ENCODE measurements around the gene GDE1. TPM values are rescaled to one million over a fixed set of nuclear protein-coding genes. Genes with fewer than 3 reads are reported as not detected.

Gene GDE1
- total RNA-seq (2022) (48.2 and 48.7 TPM in 2 replicates), Bru-seq, nascent RNA (percentile 75 among the genes with signal in this experiment), BruChase-seq, experiment 1, labeled RNA remaining after a 2-hour chase (percentile 77 among the genes with signal in this experiment), BruChase-seq, experiment 2, labeled RNA remaining after a 6-hour chase (percentile 92 among the genes with signal in this experiment)
- long read RNA-seq, transcript GDE1-201 (6 exons, 2,958 nt), result major isoform, 64 of 75 reads
- long read RNA-seq, transcript GDE1-203 (6 exons, 2,238 nt), result minor isoform, 7 of 75 reads
- long read RNA-seq, partial matches to known transcripts, result 0 of 75 reads
- long read RNA-seq, other reads (novel, unspliced or antisense), result 4 of 75 reads

GRCh38 chr16:19521471-19522396 is at the start of gene GDE1:
Gene GDE1 (minus strand): TSS chr16:19522098. CDS start chr16:19521964, 134 bp downstream.
- BruUV-seq (replicated peaks), result no TSS peak
- Mint-ChIP-seq H3K4me1 (ENCODE audit: low read depth, unreplicated experiment) (peaks cover 11% of the 10 kb centered on the region), H3K27me3 (ENCODE audit: insufficient read depth, unreplicated experiment) (no peaks in the 10 kb centered on the region), H3K27ac (ENCODE audit: unreplicated experiment) (peak within 1 kb of the TSS; percentile 93), H3K4me3 (ENCODE audit: unreplicated experiment) (peak within 1 kb of the TSS; percentile 79), H3K9me3 (ENCODE audit: unreplicated experiment) (no peaks in the 10 kb centered on the region), H3K36me3 (ENCODE audit: insufficient read depth, unreplicated experiment) (peaks cover 12% of the 10 kb centered on the region)
- TF ChIP-seq, protein P1, sequence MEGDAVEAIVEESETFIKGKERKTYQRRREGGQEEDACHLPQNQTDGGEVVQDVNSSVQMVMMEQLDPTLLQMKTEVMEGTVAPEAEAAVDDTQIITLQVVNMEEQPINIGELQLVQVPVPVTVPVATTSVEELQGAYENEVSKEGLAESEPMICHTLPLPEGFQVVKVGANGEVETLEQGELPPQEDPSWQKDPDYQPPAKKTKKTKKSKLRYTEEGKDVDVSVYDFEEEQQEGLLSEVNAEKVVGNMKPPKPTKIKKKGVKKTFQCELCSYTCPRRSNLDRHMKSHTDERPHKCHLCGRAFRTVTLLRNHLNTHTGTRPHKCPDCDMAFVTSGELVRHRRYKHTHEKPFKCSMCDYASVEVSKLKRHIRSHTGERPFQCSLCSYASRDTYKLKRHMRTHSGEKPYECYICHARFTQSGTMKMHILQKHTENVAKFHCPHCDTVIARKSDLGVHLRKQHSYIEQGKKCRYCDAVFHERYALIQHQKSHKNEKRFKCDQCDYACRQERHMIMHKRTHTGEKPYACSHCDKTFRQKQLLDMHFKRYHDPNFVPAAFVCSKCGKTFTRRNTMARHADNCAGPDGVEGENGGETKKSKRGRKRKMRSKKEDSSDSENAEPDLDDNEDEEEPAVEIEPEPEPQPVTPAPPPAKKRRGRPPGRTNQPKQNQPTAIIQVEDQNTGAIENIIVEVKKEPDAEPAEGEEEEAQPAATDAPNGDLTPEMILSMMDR (IDR thresholded peaks at IDR 0.05; ENCODE audit: insufficient read depth in 1 of 2, low read depth in 1 of 2, low read length in 1 of 2, severe bottlenecking in 1 of 2, unreplicated experiment in 1 of 2), result peak in 1 of 2 experiments; percentile 57
- POLR2A ChIA-PET, result no interaction called here
- Histone ChIP-seq H3K4me3 (ENCODE audit: low read depth, low read length) (peak within 1 kb of the TSS; percentile 82), H3K27me3 (replicated peaks; ENCODE audit: control insufficient read depth, insufficient read depth, low read length) (no peaks in the 10 kb centered on the region), H3K36me3 (ENCODE audit: control insufficient read depth, insufficient read depth, low read length) (no peaks in the 10 kb centered on the region), H3K4me1 (peaks cover 11% of the 10 kb centered on the region; the same call in 1 of the 2 replicates), H3K9me3 (no peaks in the 10 kb centered on the region)
- CTCF ChIA-PET, result interaction anchor here (0.8 kb wide), 1 partner anchor 17 kb away, joined by 3 read pairs; no protein-coding TSS in a partner anchor
- peak; percentile 93 to 95 for DNase-seq
- intact Hi-C loops (cut with micrococcal nuclease; ENCODE audit: unreplicated experiment), result loop anchor here (2.0 kb wide), 1 partner anchor 731 kb away; the partner anchor contains the start of gene RPS15A

DNA sequence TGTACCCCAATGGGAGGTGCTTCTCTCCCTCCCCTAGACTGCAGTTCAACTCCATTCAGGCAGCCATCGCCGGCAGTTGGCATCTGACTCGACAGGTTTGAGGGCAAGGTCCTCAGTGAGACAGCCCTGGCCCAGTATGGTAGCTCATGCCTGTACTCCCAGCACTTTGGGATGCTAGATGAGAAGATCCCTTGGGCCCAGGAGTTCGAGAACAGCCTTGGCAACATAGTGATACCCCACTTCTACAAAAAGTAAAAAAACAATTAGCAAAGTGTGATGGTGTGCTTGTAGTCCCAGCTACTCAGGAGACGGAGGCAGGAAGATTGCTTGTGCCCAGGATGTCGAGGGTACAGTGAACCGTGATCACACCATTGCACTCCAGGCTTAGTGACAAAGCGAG is 45.7 kb upstream of the GDE1 start:
- DNase-seq, result no peak
- H3K27ac Mint-ChIP-seq (ENCODE audit: unreplicated experiment), result no peak overlapping the region
- H3K4me1 ChIP-seq, result no peaks in the 10 kb centered on the region
- H3K36me3 ChIP-seq (ENCODE audit: control insufficient read depth, insufficient read depth, low read length), result no peaks in the 10 kb centered on the region
- ChIA-PET POLR2A (no interaction called here), CTCF (no interaction called here)
- no peaks in the 10 kb centered on the region for H3K27me3 ChIP-seq (replicated peaks; ENCODE audit: control insufficient read depth, insufficient read depth, low read length)
- TF ChIP-seq, protein P1 (IDR thresholded peaks at IDR 0.05; ENCODE audit: insufficient read depth in 1 of 2, low read depth in 1 of 2, low read length in 1 of 2, severe bottlenecking in 1 of 2, unreplicated experiment in 1 of 2), result no peak
- H3K9me3 ChIP-seq, result no peaks in the 10 kb centered on the region
- H3K4me3 Mint-ChIP-seq (ENCODE audit: unreplicated experiment), result no peak overlapping the region
- no peaks in the 10 kb centered on the region for H3K4me1 Mint-ChIP-seq (ENCODE audit: low read depth, unreplicated experiment)
- peaks cover 11% of the 10 kb centered on the region for H3K9me3 Mint-ChIP-seq (ENCODE audit: unreplicated experiment)
- intact Hi-C loops (cut with micrococcal nuclease; ENCODE audit: unreplicated experiment), result no loop called here
- no peak overlapping the region for H3K4me3 ChIP-seq (ENCODE audit: low read depth, low read length)
- no peaks in the 10 kb centered on the region for H3K36me3 Mint-ChIP-seq (ENCODE audit: insufficient read depth, unreplicated experiment)
- no peaks in the 10 kb centered on the region for H3K27me3 Mint-ChIP-seq (ENCODE audit: insufficient read depth, unreplicated experiment)
- no TSS peak for BruUV-seq (replicated peaks)

GRCh38 chr16:19566362-19566761 is 44.5 kb upstream of the GDE1 start:
- ChIA-PET CTCF (no interaction called here), POLR2A (no interaction called here)
- intact Hi-C loops (cut with micrococcal nuclease; ENCODE audit: unreplicated experiment), result no loop called here
- Mint-ChIP-seq H3K4me3 (ENCODE audit: unreplicated experiment) (no peak overlapping the region), H3K9me3 (ENCODE audit: unreplicated experiment) (peaks cover 11% of the 10 kb centered on the region), H3K4me1 (ENCODE audit: low read depth, unreplicated experiment) (no peaks in the 10 kb centered on the region), H3K27me3 (ENCODE audit: insufficient read depth, unreplicated experiment) (no peaks in the 10 kb centered on the region), H3K36me3 (ENCODE audit: insufficient read depth, unreplicated experiment) (no peaks in the 10 kb centered on the region), H3K27ac (ENCODE audit: unreplicated experiment) (no peak overlapping the region)
- Histone ChIP-seq H3K9me3 (no peaks in the 10 kb centered on the region), H3K36me3 (ENCODE audit: control insufficient read depth, insufficient read depth, low read length) (no peaks in the 10 kb centered on the region), H3K4me1 (no peaks in the 10 kb centered on the region), H3K27me3 (replicated peaks; ENCODE audit: control insufficient read depth, insufficient read depth, low read length) (no peaks in the 10 kb centered on the region), H3K4me3 (ENCODE audit: low read depth, low read length) (no peak overlapping the region)
- DNase-seq, result no peak
- no TSS peak for BruUV-seq (replicated peaks)
- TF ChIP-seq, protein P1 (IDR thresholded peaks at IDR 0.05; ENCODE audit: insufficient read depth in 1 of 2, low read depth in 1 of 2, low read length in 1 of 2, severe bottlenecking in 1 of 2, unreplicated experiment in 1 of 2), result no peak
